Erythroblast (primary cell): ENCODE measurements around the gene WDCP.
"Not testable (repeated sequence)": the region's sequence is repeated elsewhere in the genome, so short reads cannot be mapped to it uniquely, and the experiment has no call there.

Source experiments
- DNase-seq, 2 experiments: peaks; one replicate each; lab custom pipeline; 2025; lab: John Stamatoyannopoulos, UW
- GATA1 ChIP-seq: IDR thresholded peaks from 2 replicates; pipeline ENCODE4 v1.6.1; 2011; ENCODE audit warnings: low read depth, mild to moderate bottlenecking, control low read depth, low read length, moderate library complexity
- POLR2A ChIP-seq: IDR thresholded peaks from 2 replicates; pipeline ENCODE4 v1.6.1; 2011; ENCODE audit warnings: mild to moderate bottlenecking, low read length

Gene WDCP

GRCh38 chr2:24046930-24047702 lies at the start of gene WDCP:
TSS of gene WDCP (minus strand) at chr2:24047391. CDS start at chr2:24039494, 7,897 bp downstream.
- peak; percentile 96 to 98 for DNase-seq
- no peak for TF ChIP-seq GATA1
- peak; percentile 81 for TF ChIP-seq POLR2A

- DNase-seq = not testable (repeated sequence)
These were observed 48.0 kb upstream of the WDCP start for GRCh38 chr2:24095171-24095677.

- DNase-seq = not testable (repeated sequence)
These were observed 46.1 kb upstream of the WDCP start for GRCh38 chr2:24093270-24093669.

- TF ChIP-seq POLR2A (no peak), GATA1 (no peak)
- no peak for DNase-seq
These were observed 41.7 kb upstream of the WDCP start for GRCh38 chr2:24088821-24089359.

GRCh38 chr2:24087032-24087431 lies 39.8 kb upstream of the WDCP start:
- DNase-seq = no peak
- TF ChIP-seq GATA1 = no peak
- TF ChIP-seq POLR2A = no peak

GRCh38 chr2:24086241-24086640 lies 39.0 kb upstream of the WDCP start:
- no peak for DNase-seq
- TF ChIP-seq GATA1 = no peak
- no peak for TF ChIP-seq POLR2A

- DNase-seq = no peak
- no peak for TF ChIP-seq POLR2A
- TF ChIP-seq GATA1 = no peak
These were observed 38.0 kb upstream of the WDCP start for GRCh38 chr2:24085200-24085489.

GRCh38 chr2:24084386-24085199 lies 37.4 kb upstream of the WDCP start, which contains the start of gene TP53I3:
TSS of gene TP53I3 (minus strand) at chr2:24084834. CDS start at chr2:24084326, 508 bp downstream.
- peak; percentile 92 to 95 for DNase-seq
- TF ChIP-seq GATA1 (no peak), POLR2A (no peak)

- DNase-seq = peak; percentile 93 to 97
- TF ChIP-seq GATA1 (no peak), POLR2A (peak; percentile 71)
These were observed 36.6 kb upstream of the WDCP start for GRCh38 chr2:24083567-24084385.

- DNase-seq = no peak
These were observed 35.8 kb upstream of the WDCP start for GRCh38 chr2:24082787-24083566.

GRCh38 chr2:24080701-24081100 lies 33.5 kb upstream of the WDCP start:
- DNase-seq = no peak
- TF ChIP-seq POLR2A (no peak), GATA1 (no peak)

More at GRCh38 chr2:24082787-24083566, 35.8 kb upstream of the WDCP start:
- TF ChIP-seq POLR2A (no peak), GATA1 (no peak)

- DNase-seq = no peak
- TF ChIP-seq POLR2A = no peak
- TF ChIP-seq GATA1 = no peak
These were observed 30.7 kb upstream of the WDCP start for GRCh38 chr2:24077879-24078278.

GRCh38 chr2:24077535-24077877 lies 30.3 kb upstream of the WDCP start:
- DNase-seq = peak; percentile 49 to 60
- TF ChIP-seq GATA1 (no peak), POLR2A (peak; percentile 28)
